SJCRH30 (cell line): ENCODE data around the gene CRYGS. TPM values are rescaled to one million over a fixed set of nuclear protein-coding genes. Genes with fewer than 3 reads are reported as not detected.
A peak's percentile ranks its signal among the peaks of the same experiment; 100 is the strongest.
"Not testable (repeated sequence)": the region's sequence is repeated elsewhere in the genome, so short reads cannot be mapped to it uniquely, and the experiment has no call there.

ENCODE experiments used
- DNase-seq, 2 experiments: peaks; one replicate each; pipeline ENCODE4 v3.0.0-alpha.2; 2015 to 2020
- H3K27ac ChIP-seq: fragments of 250-450 bp; sonication (Bioruptor Pico); 2 replicates; pipeline ENCODE4 v1.5.1; 2020; ENCODE audit warnings: mild to moderate bottlenecking, moderate library complexity
- H3K27me3 ChIP-seq: fragments of 250-450 bp; sonication (Bioruptor Pico); 2 replicates; pipeline ENCODE4 v1.5.1; 2020; ENCODE audit warnings: mild to moderate bottlenecking, moderate library complexity
- H3K36me3 ChIP-seq: fragments of 250-450 bp; sonication (Bioruptor Pico); 2 replicates; pipeline ENCODE4 v1.5.1; 2020; ENCODE audit warnings: mild to moderate bottlenecking, moderate library complexity
- H3K4me1 ChIP-seq: fragments of 250-450 bp; sonication (Bioruptor Pico); 2 replicates; pipeline ENCODE4 v1.5.1; 2020; ENCODE audit warnings: mild to moderate bottlenecking, moderate library complexity
- H3K4me3 ChIP-seq: fragments of 250-450 bp; sonication (Bioruptor Pico); 2 replicates; pipeline ENCODE4 v1.5.1; 2020; ENCODE audit warnings: mild to moderate bottlenecking, moderate library complexity
- H3K9me3 ChIP-seq: fragments of 250-450 bp; sonication (Bioruptor Pico); replicated peaks from 2 replicates; pipeline ENCODE4 v1.5.1; 2020; ENCODE audit warnings: mild to moderate bottlenecking, moderate library complexity
- total RNA-seq: library from RNA; depleted of rRNA; stranded (reverse); fragments of >200 nt; shearing (Covaris generic); gene quantifications from 2 replicates; pipeline ENCODE4 v1.2.3, GENCODE V29; 2014

The CRYGS gene
- total RNA-seq, 1 experiment from 2014 or later = 0.87 TPM

DNA sequence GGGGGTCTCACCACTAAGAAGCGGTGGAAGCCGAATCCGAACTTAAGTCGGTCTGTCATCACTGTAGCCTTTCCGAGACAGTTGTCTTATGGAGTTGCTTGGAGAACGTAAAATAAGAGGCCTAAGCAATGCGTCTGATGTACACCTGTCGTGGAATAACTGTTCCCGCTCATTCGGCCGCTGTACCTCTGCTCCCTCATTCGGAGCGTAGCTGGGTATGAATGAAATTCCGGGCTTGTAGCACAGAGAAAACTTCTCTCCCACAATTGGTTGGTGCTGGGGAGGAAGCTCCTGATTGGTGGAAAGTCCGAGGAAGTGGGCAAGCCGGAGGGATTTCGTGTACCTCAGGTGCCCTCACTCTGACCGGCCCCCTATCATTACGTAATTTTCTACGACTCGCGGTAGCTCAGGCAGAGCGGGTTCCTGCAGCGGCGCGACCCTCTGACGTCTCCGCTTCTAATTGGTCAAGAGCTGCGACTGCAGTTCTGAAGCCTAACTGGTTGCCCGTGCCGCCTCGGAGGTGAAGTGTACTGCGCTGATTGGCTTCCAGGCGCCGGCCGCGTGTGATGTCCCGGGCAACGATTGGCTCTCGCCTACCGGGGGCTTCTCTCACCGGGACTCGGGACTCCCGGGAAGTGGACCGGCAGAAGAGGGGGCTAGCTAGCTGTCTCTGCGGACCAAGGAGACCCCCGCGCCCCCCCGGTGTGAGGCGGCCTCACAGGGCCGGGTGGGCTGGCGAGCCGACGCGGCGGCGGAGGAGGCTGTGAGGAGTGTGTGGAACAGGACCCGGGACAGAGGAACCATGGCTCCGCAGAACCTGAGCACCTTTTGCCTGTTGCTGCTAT, 26.1 kb upstream of the CRYGS start, which contains the start of gene DNAJB11:
TSS of gene DNAJB11 (plus strand) at position 625 of the 845 bp plus-strand sequence. CDS start at position 803, 178 bp downstream.
- Histone ChIP-seq H3K9me3 (no peaks in the 10 kb centered on the region), H3K27me3 (no peaks in the 10 kb centered on the region), H3K4me1 (peaks cover 5% of the 10 kb centered on the region; the same call in 1 of the 2 replicates), H3K36me3 (peaks cover 16% of the 10 kb centered on the region), H3K27ac (peak within 1 kb of the TSS; percentile 59), H3K4me3 (peak within 1 kb of the TSS; percentile 81)
- DNase-seq = peak; percentile 97 to 98

DNA sequence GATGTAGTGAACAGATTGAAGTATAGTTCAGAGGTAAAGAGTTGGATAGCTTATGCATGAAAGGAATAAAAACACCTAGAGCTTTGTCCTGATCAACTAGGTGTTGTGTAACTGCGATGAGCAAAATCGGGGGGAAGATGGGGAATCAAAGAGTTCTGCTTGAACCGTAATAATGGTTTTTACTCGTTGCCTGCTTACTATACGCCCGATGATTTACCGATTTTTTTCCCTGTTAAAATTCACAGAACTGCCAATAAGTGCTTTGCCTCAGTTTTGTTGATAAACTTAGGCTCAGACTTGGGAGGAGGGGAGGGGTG, 25.6 kb upstream of the CRYGS start:
- Histone ChIP-seq H3K9me3 (no peaks in the 10 kb centered on the region), H3K27ac (peak overlapping the region; percentile 40), H3K27me3 (no peaks in the 10 kb centered on the region), H3K36me3 (peaks cover 13% of the 10 kb centered on the region), H3K4me3 (peak overlapping the region; percentile 81), H3K4me1 (peaks cover 5% of the 10 kb centered on the region; the same call in 1 of the 2 replicates)
- no peak for DNase-seq

DNA sequence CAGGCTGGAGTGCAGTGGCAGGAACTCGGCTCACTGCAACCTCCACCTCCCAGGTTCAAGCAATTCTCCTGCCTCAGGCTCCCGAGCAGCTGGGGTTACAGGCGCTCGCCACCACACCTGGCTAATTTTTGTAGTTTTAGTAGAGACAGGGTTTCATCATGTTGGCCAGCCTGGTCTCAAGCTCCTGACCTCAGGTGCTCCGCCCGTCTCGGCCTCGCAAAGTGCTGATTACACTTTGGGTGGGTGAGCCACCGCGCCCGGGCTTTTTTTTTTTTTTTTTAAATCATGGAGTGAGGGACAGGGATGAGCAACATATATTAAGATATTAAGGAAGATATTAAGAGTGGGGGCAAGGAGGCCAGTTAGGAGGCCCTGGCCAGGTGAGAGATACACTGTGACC, 25.2 kb upstream of the CRYGS start:
- H3K27me3 ChIP-seq, H3K27ac ChIP-seq: not testable (repeated sequence)
- peaks cover 13% of the 10 kb centered on the region for H3K36me3 ChIP-seq

DNA sequence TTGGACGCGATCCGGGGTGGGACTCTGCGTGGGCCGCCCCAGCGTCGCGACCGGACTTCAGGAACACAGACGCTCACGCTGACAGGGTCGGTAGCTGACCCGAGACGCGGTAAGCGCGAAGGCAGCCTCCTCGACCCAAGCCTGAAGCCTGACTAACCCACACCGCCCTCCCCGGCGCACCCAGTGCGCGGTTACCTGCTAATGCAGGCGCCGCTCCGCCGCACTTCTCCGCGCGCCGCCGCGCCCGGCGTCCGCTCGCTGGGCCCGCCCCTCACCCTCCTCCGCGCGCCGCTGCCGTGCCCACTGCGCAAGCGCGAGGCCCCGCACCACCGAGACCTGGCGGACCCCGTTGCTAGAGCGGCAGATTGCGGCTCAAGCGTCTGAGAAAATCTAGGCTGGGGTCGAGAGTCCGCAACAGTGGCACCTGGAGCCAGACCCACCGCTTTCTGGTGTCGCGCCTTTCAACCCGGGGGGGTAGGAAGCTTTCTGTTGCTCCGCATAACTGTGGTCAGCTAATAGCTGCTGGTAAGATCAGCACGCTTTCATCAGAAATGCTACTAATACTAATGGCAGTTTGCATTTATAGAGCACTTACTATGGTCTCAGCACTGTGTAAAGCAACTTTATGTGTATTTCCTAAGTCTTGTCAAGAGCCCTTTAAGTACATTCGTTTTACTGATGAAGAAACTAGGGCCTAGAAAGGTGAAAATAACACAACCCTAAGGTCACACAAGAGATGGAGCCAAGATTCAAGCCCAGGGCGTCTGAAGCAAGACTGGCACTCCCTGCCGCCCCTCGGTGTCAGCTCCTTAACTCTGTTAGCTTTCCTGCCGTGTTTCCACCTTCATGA, 23.1 kb upstream of the CRYGS start, which contains the start of gene TBCCD1:
TSS of gene TBCCD1 (minus strand) at position 268 of the 850 bp plus-strand sequence. CDS start 3,010 bp downstream, outside the sequence.
- peak; percentile 81 to 88 for DNase-seq
- Histone ChIP-seq H3K27me3 (no peaks in the 10 kb centered on the region), H3K4me1 (peaks cover 5% of the 10 kb centered on the region; the same call in 1 of the 2 replicates), H3K9me3 (no peaks in the 10 kb centered on the region), H3K4me3 (peak within 1 kb of the TSS; percentile 78), H3K27ac (peak within 1 kb of the TSS; percentile 49), H3K36me3 (peaks cover 2% of the 10 kb centered on the region; the same call in 1 of the 2 replicates)

More for the DNA sequence above, 25.2 kb upstream of the CRYGS start:
- DNase-seq, H3K9me3 ChIP-seq, H3K4me1 ChIP-seq: not testable (repeated sequence)
- peak overlapping the region; percentile 81 for H3K4me3 ChIP-seq

DNA sequence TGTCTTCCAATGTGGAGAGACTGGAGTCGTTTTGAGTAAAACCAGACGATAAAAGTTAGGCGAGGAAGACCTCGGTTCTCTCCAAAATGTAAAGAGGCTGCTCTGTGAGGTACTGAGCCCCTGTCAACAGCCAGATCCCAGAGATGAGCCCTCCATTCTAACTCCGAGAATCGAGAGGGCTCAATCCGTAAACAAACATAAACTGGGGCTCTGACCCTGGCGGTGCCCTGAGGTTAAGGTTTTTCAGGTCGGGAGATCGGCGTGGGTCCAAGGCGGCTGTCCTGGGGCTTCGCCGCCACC, 22.5 kb upstream of the CRYGS start:
- H3K27ac ChIP-seq = peak overlapping the region; percentile 49
- no peak for DNase-seq
- H3K36me3 ChIP-seq = 0 out of 2 replicates have a peak, but pooled peaks cover 2% of the 10 kb centered on the region

DNA sequence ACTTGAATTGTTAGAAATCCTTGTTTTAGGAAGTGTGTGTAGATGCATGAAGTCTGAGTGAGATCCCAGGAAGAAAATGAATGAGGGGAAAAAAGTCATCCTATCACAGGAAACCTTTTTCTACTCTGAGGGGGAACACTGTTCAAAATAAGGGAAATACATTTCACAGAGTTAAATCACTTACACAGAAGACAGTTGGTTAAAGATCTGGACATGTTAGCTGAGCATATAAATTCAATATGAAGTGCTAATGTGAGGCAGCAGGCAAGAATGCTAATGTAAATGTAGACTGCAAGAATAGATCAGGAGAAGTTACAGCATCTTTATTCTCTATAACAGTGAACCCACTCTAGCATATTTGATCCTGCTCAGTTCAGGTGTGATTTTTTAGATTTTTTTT, 20.4 kb upstream of the CRYGS start:
- no peaks in the 10 kb centered on the region for H3K27me3 ChIP-seq
- peaks cover 2% of the 10 kb centered on the region; the same call in 1 of the 2 replicates for H3K4me1 ChIP-seq
- DNase-seq = no peak
- H3K4me3 ChIP-seq = no peak overlapping the region
- peaks cover 2% of the 10 kb centered on the region; the same call in 1 of the 2 replicates for H3K36me3 ChIP-seq
- no peaks in the 10 kb centered on the region for H3K9me3 ChIP-seq
- no peak overlapping the region for H3K27ac ChIP-seq

More for the DNA sequence above, 22.5 kb upstream of the CRYGS start:
- Histone ChIP-seq H3K4me1 (peaks cover 5% of the 10 kb centered on the region; the same call in 1 of the 2 replicates), H3K4me3 (peak overlapping the region; percentile 78), H3K27me3 (no peaks in the 10 kb centered on the region), H3K9me3 (no peaks in the 10 kb centered on the region)

DNA sequence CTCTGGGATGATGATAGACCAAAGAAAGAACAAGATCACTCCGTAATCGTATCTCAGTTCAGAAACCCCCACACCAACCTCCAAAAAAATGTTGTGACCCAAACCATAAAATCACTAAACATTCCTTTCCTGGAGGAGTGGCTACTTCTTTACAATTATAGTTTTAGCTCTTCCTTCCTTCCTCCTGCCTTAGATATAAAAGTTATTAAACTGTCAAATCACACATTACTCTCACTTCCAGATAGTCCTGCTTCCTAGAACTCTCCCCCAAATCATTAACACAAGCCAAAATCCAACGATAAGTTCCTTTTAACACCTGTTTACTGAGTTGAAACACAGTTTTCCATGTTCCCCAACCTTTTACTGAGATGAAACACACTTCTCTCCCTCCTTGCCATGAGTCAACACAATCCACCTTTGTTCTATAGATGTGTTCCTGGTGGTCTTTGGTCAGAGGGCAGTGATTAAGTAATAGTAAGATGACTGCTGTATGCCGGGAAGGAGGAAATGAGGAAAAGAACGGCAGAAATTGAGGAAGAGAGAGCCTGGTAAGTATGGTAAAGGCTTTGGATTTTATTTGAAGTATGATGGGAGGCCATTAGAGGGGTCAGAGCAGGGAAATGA, 8.3 kb upstream of the CRYGS start:
- Histone ChIP-seq H3K4me1 (no peaks in the 10 kb centered on the region), H3K27ac (no peak overlapping the region), H3K36me3 (peaks cover 21% of the 10 kb centered on the region), H3K4me3 (no peak overlapping the region), H3K9me3 (no peaks in the 10 kb centered on the region), H3K27me3 (no peaks in the 10 kb centered on the region)
- no peak for DNase-seq

DNA sequence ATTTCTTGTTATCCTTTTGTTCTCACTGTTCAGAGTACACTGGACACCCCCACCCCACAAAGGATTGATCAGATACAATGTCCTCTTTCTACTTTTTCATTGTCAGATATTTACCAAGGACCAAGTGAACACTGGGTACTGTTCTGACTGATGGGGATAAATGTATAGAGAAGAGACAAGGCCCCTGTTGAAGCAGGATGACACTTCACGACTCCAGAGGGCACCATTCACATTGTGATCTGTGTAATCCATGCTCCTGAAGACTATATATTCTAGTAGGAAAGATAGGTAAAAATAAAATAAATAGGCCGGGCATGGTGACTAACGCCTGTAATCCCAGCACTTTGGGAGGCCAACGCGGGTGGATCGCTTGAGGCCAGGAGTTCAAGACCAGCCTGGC, 7.2 kb upstream of the CRYGS start:
- Histone ChIP-seq H3K9me3 (no peaks in the 10 kb centered on the region), H3K27ac (no peak overlapping the region), H3K4me1 (no peaks in the 10 kb centered on the region), H3K4me3 (no peak overlapping the region), H3K36me3 (peaks cover 21% of the 10 kb centered on the region), H3K27me3 (no peaks in the 10 kb centered on the region)
- no peak for DNase-seq

DNA sequence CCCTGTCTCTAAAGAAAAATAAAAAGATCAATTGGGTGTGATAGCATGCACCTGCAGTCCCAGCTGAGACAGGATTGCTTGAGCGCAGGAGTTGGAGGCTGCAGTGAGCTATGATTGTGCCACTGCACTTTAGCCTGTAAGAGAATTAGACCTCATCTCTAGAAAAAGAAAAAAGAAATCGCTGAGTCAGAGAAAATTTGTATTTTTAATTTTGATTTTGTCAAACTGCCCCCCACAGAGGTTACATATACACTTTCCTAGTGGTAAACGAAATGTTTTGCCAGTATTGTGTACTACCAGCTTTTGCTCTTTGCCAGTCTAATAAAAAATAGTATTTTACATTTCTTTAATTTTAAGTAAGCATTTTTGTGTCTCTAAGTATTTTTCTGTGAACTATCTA, 5.3 kb upstream of the CRYGS start:
- Histone ChIP-seq H3K27me3 (no peaks in the 10 kb centered on the region), H3K4me3 (no peak overlapping the region), H3K27ac (no peak overlapping the region), H3K36me3 (peaks cover 16% of the 10 kb centered on the region), H3K4me1 (no peaks in the 10 kb centered on the region), H3K9me3 (no peaks in the 10 kb centered on the region)
- DNase-seq = no peak

DNA sequence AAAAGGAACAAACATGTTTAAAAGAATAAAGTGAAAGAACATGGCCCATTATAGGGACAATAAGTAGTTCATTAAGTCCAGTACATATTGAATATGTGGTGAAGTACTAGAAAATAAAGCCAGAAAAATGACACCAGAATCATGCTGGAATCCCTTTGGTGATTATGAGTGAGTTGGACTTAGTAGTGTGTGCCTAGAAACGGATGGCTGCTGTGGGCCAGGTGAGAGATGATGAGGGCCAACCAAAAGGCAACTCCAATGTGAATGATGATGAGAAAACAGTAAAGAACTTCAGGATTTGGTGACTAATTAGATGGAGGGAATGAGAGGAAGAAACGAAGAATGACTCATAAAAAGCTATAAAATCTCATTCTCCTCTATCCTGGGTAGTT, 3.3 kb downstream of the CRYGS start:
- DNase-seq = no peak
- H3K27ac ChIP-seq = no peak overlapping the region

DNA sequence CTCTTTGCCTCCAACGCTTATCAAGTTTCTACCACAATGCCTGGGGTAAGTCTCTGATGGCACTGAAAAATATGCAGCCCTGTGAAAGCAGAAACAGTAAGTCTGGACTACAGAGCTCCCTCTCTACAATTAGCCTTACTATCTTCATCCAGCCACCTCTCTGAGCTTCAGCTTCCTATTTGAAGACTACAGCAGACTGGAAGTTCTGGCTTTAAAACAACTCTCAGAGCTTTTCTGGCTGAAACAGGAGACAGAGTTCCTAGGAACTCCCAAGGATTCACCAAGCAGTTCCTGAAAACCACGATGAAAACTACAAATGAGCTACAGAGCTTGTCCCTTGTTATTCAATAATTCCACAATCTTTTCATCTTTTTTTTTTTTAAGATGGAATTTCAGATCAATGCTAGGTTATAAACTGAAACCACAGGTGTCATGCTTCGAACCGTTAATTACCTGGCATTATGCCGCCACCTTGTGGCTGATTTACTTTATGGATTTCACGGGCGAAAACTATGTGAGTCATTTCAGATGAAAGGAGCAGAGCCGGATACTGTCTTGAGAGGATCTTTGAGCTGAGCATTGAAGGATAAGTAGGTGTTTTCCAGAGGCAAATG, 3.9 kb downstream of the CRYGS start:
- Histone ChIP-seq H3K4me3 (no peak overlapping the region), H3K4me1 (no peaks in the 10 kb centered on the region), H3K9me3 (no peaks in the 10 kb centered on the region), H3K27me3 (no peaks in the 10 kb centered on the region), H3K27ac (no peak overlapping the region), H3K36me3 (no peaks in the 10 kb centered on the region)
- DNase-seq = peak; percentile 36 to 76

More for the DNA sequence above, 3.3 kb downstream of the CRYGS start:
- Histone ChIP-seq H3K9me3 (no peaks in the 10 kb centered on the region), H3K4me3 (no peak overlapping the region), H3K36me3 (no peaks in the 10 kb centered on the region; the same call in 1 of the 2 replicates), H3K4me1 (no peaks in the 10 kb centered on the region), H3K27me3 (no peaks in the 10 kb centered on the region)

DNA sequence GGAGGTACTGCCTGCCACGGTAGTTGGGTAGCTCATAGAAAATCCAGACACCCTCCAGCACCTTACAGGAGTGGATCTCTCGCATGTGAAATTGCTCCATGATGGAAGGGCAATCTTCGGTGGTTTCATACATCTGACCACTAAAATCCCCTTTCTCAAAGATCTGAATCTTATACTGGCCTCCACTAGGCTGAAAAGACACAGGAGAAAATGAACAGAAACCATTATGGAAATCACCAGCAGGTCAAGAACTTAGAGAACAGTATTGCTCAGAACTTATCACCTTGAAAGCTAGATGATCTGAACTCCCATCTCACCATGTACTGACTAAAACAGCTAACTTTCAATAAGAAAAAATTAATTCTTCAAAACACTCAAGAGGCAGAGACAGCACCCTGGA, 5.4 kb downstream of the CRYGS start:
- DNase-seq = no peak
- no peaks in the 10 kb centered on the region for H3K27me3 ChIP-seq
- no peaks in the 10 kb centered on the region for H3K4me1 ChIP-seq
- H3K36me3 ChIP-seq = no peaks in the 10 kb centered on the region
- H3K4me3 ChIP-seq = no peak overlapping the region
- no peak overlapping the region for H3K27ac ChIP-seq
- H3K9me3 ChIP-seq = no peaks in the 10 kb centered on the region

DNA sequence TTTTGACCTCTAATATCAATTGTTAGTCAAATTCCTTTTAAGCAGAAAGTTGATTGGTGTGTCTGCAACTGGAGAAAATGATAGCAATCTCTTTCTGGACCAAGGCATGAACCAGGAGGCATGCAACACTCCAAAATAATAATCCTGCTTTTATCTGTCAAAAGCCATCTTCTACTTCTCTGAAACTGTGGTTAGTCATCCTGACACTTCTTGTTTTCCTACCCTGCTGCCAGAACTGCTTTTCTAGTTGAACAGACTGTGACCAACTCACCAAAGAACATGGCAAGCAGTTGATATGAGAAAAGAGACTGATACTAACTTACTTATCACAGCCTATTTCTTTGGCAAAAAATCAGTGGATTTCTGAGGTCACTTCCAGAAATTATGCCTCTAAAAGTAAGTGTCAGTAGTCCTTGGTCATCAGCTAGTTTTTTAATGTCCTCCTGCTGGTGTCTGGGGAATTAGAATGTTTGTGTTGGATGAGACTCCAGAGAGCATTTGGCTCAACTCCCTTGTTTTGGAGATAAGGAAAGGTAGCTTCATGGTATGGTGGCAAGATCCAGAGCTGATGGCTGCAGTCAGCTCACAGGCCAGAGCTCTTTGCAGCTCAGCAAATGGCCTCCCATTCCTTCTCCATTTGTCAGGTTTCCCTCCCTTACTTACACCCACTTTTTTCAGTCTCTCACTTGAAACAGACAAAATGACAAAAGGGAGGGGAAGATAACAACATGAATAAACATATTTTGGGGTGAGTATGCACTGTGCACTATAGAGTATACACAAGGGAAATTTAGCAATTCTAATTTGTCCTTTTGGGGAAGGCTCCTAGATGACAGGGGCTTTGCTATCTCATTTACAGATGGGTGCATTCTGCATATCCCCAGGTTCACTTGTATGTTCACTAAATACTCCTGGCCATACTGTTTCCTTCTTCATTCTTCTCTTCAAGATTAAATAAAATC, 7.0 kb downstream of the CRYGS start:
- H3K9me3 ChIP-seq = no peaks in the 10 kb centered on the region
- DNase-seq = no peak
- no peak overlapping the region for H3K27ac ChIP-seq
- H3K4me3 ChIP-seq = no peak overlapping the region
- H3K27me3 ChIP-seq = no peaks in the 10 kb centered on the region
- no peaks in the 10 kb centered on the region for H3K36me3 ChIP-seq
- no peaks in the 10 kb centered on the region for H3K4me1 ChIP-seq
